ENCODE data around the gene AK4.
"Not testable (repeated sequence)": the region's sequence is repeated elsewhere in the genome, so short reads cannot be mapped to it uniquely, and the experiment has no call there.

The AK4 gene

GRCh38 chr1:65235867-65236805 is 88.1 kb downstream of the AK4 start:
- Mint-ChIP-seq H3K9me3 (peaks cover 23% of the 10 kb centered on the region), H3K27ac (no peak overlapping the region), H3K27me3 (ENCODE audit: low read depth) (no peaks in the 10 kb centered on the region), H3K4me1 (no peaks in the 10 kb centered on the region), H3K36me3 (ENCODE audit: low read depth) (peaks cover 9% of the 10 kb centered on the region), H3K4me3 (no peak overlapping the region)
- TF ChIP-seq CTCF (IDR thresholded peaks at IDR 0.05; ENCODE audit: unreplicated experiment in 3 of 3) = peak in 2 of 3 experiments; percentile 27 to 43

GRCh38 chr1:65237088-65237487 is 89.1 kb downstream of the AK4 start:
- peaks cover 23% of the 10 kb centered on the region for H3K9me3 Mint-ChIP-seq
- not testable (repeated sequence) for H3K4me1 Mint-ChIP-seq; H3K27me3 Mint-ChIP-seq (ENCODE audit: low read depth); H3K36me3 Mint-ChIP-seq (ENCODE audit: low read depth); H3K4me3 Mint-ChIP-seq; H3K27ac Mint-ChIP-seq

GRCh38 chr1:65237503-65237902 is 89.5 kb downstream of the AK4 start:
- TF ChIP-seq CTCF (IDR thresholded peaks at IDR 0.05; ENCODE audit: unreplicated experiment in 3 of 3) = no peak
- peaks cover 23% of the 10 kb centered on the region for H3K9me3 Mint-ChIP-seq
- H3K27me3 Mint-ChIP-seq (ENCODE audit: low read depth) = no peaks in the 10 kb centered on the region
- H3K4me3 Mint-ChIP-seq = no peak overlapping the region
- H3K36me3 Mint-ChIP-seq (ENCODE audit: low read depth) = peaks cover 9% of the 10 kb centered on the region
- H3K27ac Mint-ChIP-seq = no peak overlapping the region
- H3K4me1 Mint-ChIP-seq = no peaks in the 10 kb centered on the region

- peaks cover 9% of the 10 kb centered on the region for H3K36me3 Mint-ChIP-seq (ENCODE audit: low read depth)
- H3K4me3 Mint-ChIP-seq = no peak overlapping the region
- H3K27ac Mint-ChIP-seq = no peak overlapping the region
- H3K4me1 Mint-ChIP-seq = no peaks in the 10 kb centered on the region
- TF ChIP-seq CTCF (IDR thresholded peaks at IDR 0.05; ENCODE audit: unreplicated experiment in 3 of 3) = no peak
- H3K9me3 Mint-ChIP-seq = peaks cover 23% of the 10 kb centered on the region
- H3K27me3 Mint-ChIP-seq (ENCODE audit: low read depth) = peaks cover under 1% of the 10 kb centered on the region
These were observed 90.0 kb downstream of the AK4 start for GRCh38 chr1:65238010-65238409.

- no peak for TF ChIP-seq CTCF (IDR thresholded peaks at IDR 0.05; ENCODE audit: unreplicated experiment in 3 of 3)
- H3K4me3 Mint-ChIP-seq = no peak overlapping the region
- H3K36me3 Mint-ChIP-seq (ENCODE audit: low read depth) = no peaks in the 10 kb centered on the region
- no peak overlapping the region for H3K27ac Mint-ChIP-seq
- H3K4me1 Mint-ChIP-seq = peaks cover 8% of the 10 kb centered on the region
- peaks cover 4% of the 10 kb centered on the region for H3K27me3 Mint-ChIP-seq (ENCODE audit: low read depth)
- H3K9me3 Mint-ChIP-seq = no peaks in the 10 kb centered on the region
These were observed 95.5 kb downstream of the AK4 start for GRCh38 chr1:65243491-65243890.

GRCh38 chr1:65245295-65245694 is 97.3 kb downstream of the AK4 start:
- Mint-ChIP-seq H3K4me1 (peaks cover 8% of the 10 kb centered on the region), H3K36me3 (ENCODE audit: low read depth) (no peaks in the 10 kb centered on the region), H3K9me3 (no peaks in the 10 kb centered on the region), H3K27ac (no peak overlapping the region), H3K4me3 (no peak overlapping the region), H3K27me3 (ENCODE audit: low read depth) (peaks cover 8% of the 10 kb centered on the region)
- TF ChIP-seq CTCF (IDR thresholded peaks at IDR 0.05; ENCODE audit: unreplicated experiment in 3 of 3) = no peak
